Measurements from ENCODE around the gene KSR1.

DNA sequence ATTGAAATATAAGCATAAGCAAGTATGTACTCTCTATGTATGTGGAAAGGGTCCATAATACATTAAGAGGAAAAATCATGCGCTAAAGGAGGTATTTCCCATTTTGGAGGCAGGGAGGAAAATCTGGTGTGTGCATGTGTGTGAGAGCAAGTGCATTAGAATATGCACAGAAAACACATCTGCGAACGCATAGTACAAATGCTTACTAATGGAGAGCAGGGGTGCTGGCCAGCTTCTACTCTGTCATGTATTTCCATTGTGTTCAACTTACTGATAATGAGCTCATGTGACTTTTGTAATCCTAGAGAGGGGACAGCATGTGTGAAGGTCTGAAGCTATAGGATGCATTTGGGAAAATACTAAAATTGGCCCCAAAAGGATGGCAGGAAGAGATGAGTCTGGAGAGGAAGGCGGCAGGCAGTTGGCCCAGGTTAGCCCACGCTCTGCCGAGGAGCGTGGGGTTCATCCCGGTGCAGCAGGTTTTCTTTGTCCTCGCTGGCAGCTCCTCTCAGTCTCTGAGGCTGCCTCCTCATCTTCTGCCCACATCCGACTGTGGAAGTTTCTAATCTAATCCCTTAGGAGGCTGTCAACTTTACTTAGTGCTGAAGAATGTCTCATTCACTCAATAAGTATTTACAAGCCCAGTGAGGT lies 17.8 kb upstream of the KSR1 start:
- TF ChIP-seq, protein P1, sequence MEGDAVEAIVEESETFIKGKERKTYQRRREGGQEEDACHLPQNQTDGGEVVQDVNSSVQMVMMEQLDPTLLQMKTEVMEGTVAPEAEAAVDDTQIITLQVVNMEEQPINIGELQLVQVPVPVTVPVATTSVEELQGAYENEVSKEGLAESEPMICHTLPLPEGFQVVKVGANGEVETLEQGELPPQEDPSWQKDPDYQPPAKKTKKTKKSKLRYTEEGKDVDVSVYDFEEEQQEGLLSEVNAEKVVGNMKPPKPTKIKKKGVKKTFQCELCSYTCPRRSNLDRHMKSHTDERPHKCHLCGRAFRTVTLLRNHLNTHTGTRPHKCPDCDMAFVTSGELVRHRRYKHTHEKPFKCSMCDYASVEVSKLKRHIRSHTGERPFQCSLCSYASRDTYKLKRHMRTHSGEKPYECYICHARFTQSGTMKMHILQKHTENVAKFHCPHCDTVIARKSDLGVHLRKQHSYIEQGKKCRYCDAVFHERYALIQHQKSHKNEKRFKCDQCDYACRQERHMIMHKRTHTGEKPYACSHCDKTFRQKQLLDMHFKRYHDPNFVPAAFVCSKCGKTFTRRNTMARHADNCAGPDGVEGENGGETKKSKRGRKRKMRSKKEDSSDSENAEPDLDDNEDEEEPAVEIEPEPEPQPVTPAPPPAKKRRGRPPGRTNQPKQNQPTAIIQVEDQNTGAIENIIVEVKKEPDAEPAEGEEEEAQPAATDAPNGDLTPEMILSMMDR (IDR thresholded peaks at IDR 0.05) = no peak
- TF ChIP-seq POLR2A (IDR thresholded peaks at IDR 0.05) = no peak
- TF ChIP-seq POLR2AphosphoS5 (IDR thresholded peaks at IDR 0.05) = no peak
- no peak for TF ChIP-seq EP300 (IDR thresholded peaks at IDR 0.05)
